HepG2 (cell line): ENCODE measurements around the gene FUCA2. TPM values are rescaled to one million over a fixed set of nuclear protein-coding genes. Genes with fewer than 3 reads are reported as not detected.
A peak's percentile ranks its signal among the peaks of the same experiment; 100 is the strongest.

Experiments used
- ATAC-seq: fragments of 200-7000 bp; cut with Tn5 transposase; 3 replicates; pipeline ENCODE4 v1.9.1; 2020; ENCODE audit warnings: mild to moderate bottlenecking, moderate library complexity
- BruUV-seq: library from RNA; stranded (reverse); fragments of 400-500 nt; replicated peaks from 2 replicates; lab custom pipeline; 2021; lab: Mats Ljungman, UMichigan
- CTCF ChIA-PET: fragments of 300-600 bp; formaldehyde crosslinking; extraction: SDS; loops from one replicate; lab custom pipeline; 2021; ENCODE audit warnings: low total read pairs, inconsistent platforms, low intra/inter-chr PET ratio; lab: Yijun Ruan, JAX
- POLR2A ChIA-PET: fragments of 350-600 bp; sonication (Branson Sonifier 250); formaldehyde crosslinking; loops from one replicate; lab custom pipeline; 2020; ENCODE audit warnings: antibody characterized with exemption, inconsistent platforms; lab: Yijun Ruan, JAX
- DNase-seq: peaks from one replicate; pipeline ENCODE4 v3.0.0-alpha.2; 2015; ENCODE audit warnings: low spot score
- FAIRE-seq: peaks from 3 replicates; lab custom pipeline; 2011; peaks lifted over from hg19 to GRCh38; lab: Jason Lieb, UNC
- H2AFZ ChIP-seq: one replicate; pipeline ENCODE4 v1.6.1; 2011; ENCODE audit warnings: low read length, inconsistent platforms
- H3K27ac ChIP-seq: fragments of 300-600 bp; 3 replicates; pipeline ENCODE4 v1.8.0; 2011; ENCODE audit warnings: mixed run types, mild to moderate bottlenecking, mixed read lengths, low read length, inconsistent platforms; ENCODE audit not compliant: insufficient read depth; ENCODE audit errors: extremely low read length
- H3K27me3 ChIP-seq, 2 experiments: fragments of 200-600 bp in 1 of 2; 2 replicates in 1 of 2; 3 replicates in 1 of 2; pipeline versions ENCODE4 v1.6.0 to v1.8.0; 2011; ENCODE audit warnings: low read length in 2 of 2, mild to moderate bottlenecking in 2 of 2, moderate library complexity in 2 of 2, inconsistent platforms in 1 of 2; ENCODE audit not compliant: insufficient read depth in 2 of 2, control insufficient read depth in 1 of 2
- H3K36me3 ChIP-seq, 2 experiments: fragments of 200-600 bp in 1 of 2; replicated peaks in 1 of 2; 2 replicates in 1 of 2; 3 replicates in 1 of 2; pipeline versions ENCODE4 v1.5.1 to v1.8.0; 2011; ENCODE audit warnings: low read length in 2 of 2, inconsistent platforms in 1 of 2; ENCODE audit not compliant: insufficient read depth in 2 of 2, control insufficient read depth in 1 of 2
- H3K4me1 ChIP-seq: 2 replicates; pipeline ENCODE4 v1.5.1; 2012; ENCODE audit warnings: low read length, inconsistent platforms; ENCODE audit not compliant: insufficient read depth
- H3K4me2 ChIP-seq: 2 replicates; pipeline ENCODE4 v1.6.0; 2011; ENCODE audit warnings: low read depth, low read length, inconsistent platforms
- H3K4me3 ChIP-seq, 3 experiments: fragments of 200-600 bp in 1 of 3; sonication (generic), shearing (Covaris generic) in 1 of 3; replicated peaks in 1 of 3; 2 replicates each; pipeline ENCODE4 v1.5.1; 2011 to 2016; ENCODE audit warnings: low read length in 3 of 3, inconsistent platforms in 2 of 3, low read depth in 2 of 3, mild to moderate bottlenecking in 2 of 3, control low read depth in 1 of 3, mixed read lengths in 1 of 3; ENCODE audit not compliant: insufficient read depth in 1 of 3
- H3K79me2 ChIP-seq: one replicate; pipeline ENCODE4 v1.6.1; 2011; ENCODE audit warnings: low read length, inconsistent platforms; ENCODE audit not compliant: insufficient read depth
- H3K9ac ChIP-seq: 2 replicates; pipeline ENCODE4 v1.6.0; 2011; ENCODE audit warnings: mild to moderate bottlenecking, low read depth, low read length, inconsistent platforms; ENCODE audit not compliant: insufficient read depth
- H3K9me3 ChIP-seq: 2 replicates; pipeline ENCODE4 v1.5.1; 2012; ENCODE audit warnings: mild to moderate bottlenecking, low read length
- H4K20me1 ChIP-seq: 2 replicates; pipeline ENCODE4 v1.6.0; 2011; ENCODE audit warnings: inconsistent platforms, mild to moderate bottlenecking, low read length, moderate library complexity; ENCODE audit not compliant: insufficient read depth
- CHD4 ChIP-seq: fragments of 200-600 bp; sonication (generic); IDR thresholded peaks from 2 replicates; pipeline ENCODE4 v1.7.0; 2017; ENCODE audit warnings: mild to moderate bottlenecking, low read length, borderline replicate concordance
- HIC2 ChIP-seq: sonication (generic); formaldehyde crosslinking; IDR thresholded peaks from 2 replicates; pipeline ENCODE4 v1.9.0; 2022; ENCODE audit warnings: low read depth, missing genetic modification reagents
- KAT7 ChIP-seq: IDR thresholded peaks from 2 replicates; pipeline ENCODE4 v1.6.1; 2018; ENCODE audit warnings: borderline replicate concordance, missing compliant biosample characterization
- LCORL ChIP-seq, 2 experiments: fragments of 450-650 bp in 1 of 2; sonication (generic) in 1 of 2; formaldehyde crosslinking in 1 of 2; IDR thresholded peaks; 2 replicates each; pipeline versions ENCODE4 v1.5.0 to v1.6.1; 2017 to 2020; ENCODE audit warnings: antibody characterized with exemption in 1 of 2, missing genetic modification reagents in 1 of 2
- MAFF ChIP-seq: IDR thresholded peaks from 2 replicates; pipeline ENCODE4 v1.6.1; 2011; ENCODE audit warnings: low read depth, low read length, improper control_type of control experiment
- MEF2D ChIP-seq: sonication (generic); formaldehyde crosslinking; IDR thresholded peaks from 2 replicates; pipeline ENCODE4 v1.5.1; 2020; ENCODE audit warnings: mild to moderate bottlenecking, missing genetic modification reagents
- RFXANK ChIP-seq: IDR thresholded peaks from 2 replicates; pipeline ENCODE4 v1.6.1; 2016
- SOX13 ChIP-seq, 3 experiments: fragments of 450-650 bp in 1 of 3; sonication (generic) in 1 of 3; formaldehyde crosslinking in 1 of 3; IDR thresholded peaks in 2 of 3; conservative IDR thresholded peaks in 1 of 3; 2 replicates each; pipeline versions ENCODE4 v1.5.0 to v1.6.1; 2016 to 2020; ENCODE audit warnings: antibody characterized with exemption in 1 of 3, mild to moderate bottlenecking in 1 of 3, missing compliant biosample characterization in 1 of 3, missing genetic modification reagents in 1 of 3, moderate library complexity in 1 of 3
- ZFP41 ChIP-seq: sonication (generic); formaldehyde crosslinking; IDR thresholded peaks from 2 replicates; pipeline ENCODE4 v1.4.0; 2020; ENCODE audit warnings: mild to moderate bottlenecking, missing genetic modification reagents, borderline replicate concordance
- ZNF34 ChIP-seq: sonication (generic); formaldehyde crosslinking; IDR thresholded peaks from 2 replicates; pipeline ENCODE4 v1.4.0; 2020; ENCODE audit warnings: mild to moderate bottlenecking, missing genetic modification reagents, borderline replicate concordance
- ZNF749 ChIP-seq: sonication (generic); formaldehyde crosslinking; IDR thresholded peaks from 2 replicates; pipeline ENCODE4 v1.8.0; 2022; ENCODE audit warnings: mild to moderate bottlenecking, missing genetic modification reagents, moderate library complexity, borderline replicate concordance
- ZSCAN30 ChIP-seq: sonication (generic); formaldehyde crosslinking; IDR thresholded peaks from 2 replicates; pipeline ENCODE4 v1.5.0; 2020; ENCODE audit warnings: mild to moderate bottlenecking, missing genetic modification reagents
- ZSCAN31 ChIP-seq: sonication (generic); formaldehyde crosslinking; IDR thresholded peaks from 2 replicates; pipeline ENCODE4 v1.5.0; 2020; ENCODE audit warnings: low read depth, mild to moderate bottlenecking, missing genetic modification reagents
- WGBS: methylation state at CpG from one replicate; pipeline ENCODE4 v1.1.6; 2017; ENCODE audit warnings: low lambda C conversion rate; 5-methylcytosine and 5-hydroxymethylcytosine counted together
- in situ Hi-C: cut with HindIII; loops from 2 replicates; pipeline ENCODE4 v1.10.0; 2017; ENCODE audit warnings: low pct_unique_long_range_greater_than_20kb; ENCODE audit not compliant: extremely low pct_ligation_motif_present
- intact Hi-C: fragments of 100-400 bp; cut with micrococcal nuclease; formaldehyde crosslinking; loops from one replicate; pipeline ENCODE4 v1.10.0; 2022; ENCODE audit not compliant: unreplicated experiment
- polyA plus RNA-seq, 8 experiments: library from polyadenylated mRNA; depleted of rRNA in 3 of 8; stranded (reverse) in 7 of 8; unstranded in 1 of 8; fragments of >200 nt; fragmentation: Illumina TruSeq in 4 of 8; extraction: Trizol in 4 of 8; gene quantifications; 2 replicates each; pipeline versions ENCODE4 v1.2.1 to v1.2.3, GENCODE V29; 2011 to 2016; ENCODE audit warnings: low read depth in 4 of 8, missing spikeins in 1 of 8, mixed read lengths in 1 of 8; ENCODE audit not compliant: insufficient read depth in 1 of 8
- total RNA-seq, 5 experiments: library from RNA; depleted of rRNA; stranded (reverse); fragments of >200 nt; fragmentation: Illumina TruSeq; extraction: Trizol; gene quantifications; 2 replicates each; pipeline ENCODE4 v1.2.3, GENCODE V29; 2016; ENCODE audit warnings: low read depth in 1 of 5

Gene FUCA2
- total and polyA plus RNA-seq, 2 of the 13 experiments (the other 11 are each of a cell fraction or from before 2014, with no cell fraction given): 87.4 to 144 TPM

DNA sequence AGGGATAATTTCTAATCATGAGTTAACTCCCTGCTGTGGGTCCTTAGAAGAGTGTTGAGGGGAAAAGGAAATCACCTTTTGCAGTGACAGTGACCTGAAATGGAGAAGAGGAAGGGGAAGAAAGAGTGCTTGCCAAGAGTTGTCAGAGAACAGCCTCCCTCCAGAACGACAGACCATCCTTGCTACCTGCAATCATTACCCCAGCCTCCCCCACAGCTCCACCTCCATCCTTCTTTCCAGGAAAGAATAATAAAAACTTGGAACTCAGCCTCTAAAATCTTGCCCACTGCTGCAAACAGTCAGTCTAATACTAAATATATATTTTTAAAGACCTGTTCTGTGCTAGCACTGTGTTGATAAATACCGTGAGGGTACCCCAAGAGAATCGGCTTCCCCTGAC is 28.7 kb upstream of the FUCA2 start:
- POLR2A ChIA-PET: no interaction called here
- TF ChIP-seq ZNF749 (CRISPR knock-in tag) (no peak), SOX13 (IDR thresholded peaks at IDR 0.05) (no peak), SOX13 (CRISPR knock-in tag; conservative IDR thresholded peaks at IDR 0.05 in 1 of 2, IDR thresholded peaks at IDR 0.05 in 1 of 2) (no peak), LCORL (IDR thresholded peaks at IDR 0.05) (no peak), LCORL (CRISPR knock-in tag; IDR thresholded peaks at IDR 0.05) (no peak), RFXANK (no peak), MEF2D (CRISPR knock-in tag) (no peak), ZSCAN30 (CRISPR knock-in tag) (no peak), CHD4 (no peak), ZSCAN31 (no peak)
- no peak overlapping the region for H3K4me2 ChIP-seq
- ATAC-seq: no peak
- no peak overlapping the region for H3K9ac ChIP-seq
- H4K20me1 ChIP-seq: no peaks in the 10 kb centered on the region
- peaks cover 0 to 10% of the 10 kb centered on the region in 2 experiments; a peak in 2 of 5 replicates for H3K27me3 ChIP-seq
- intact Hi-C loops: no loop called here
- CTCF ChIA-PET: no interaction called here
- no peaks in the 10 kb centered on the region for H3K36me3 ChIP-seq
- H3K4me1 ChIP-seq: peaks cover 42% of the 10 kb centered on the region
- in situ Hi-C loops: no loop called here
- H3K4me3 ChIP-seq: no peak overlapping the region
- 75% methylated on average over 3 of the region's 3 CpGs for WGBS
- BruUV-seq: no TSS peak
- H2AFZ ChIP-seq: no peak overlapping the region
- no peaks in the 10 kb centered on the region for H3K79me2 ChIP-seq
- H3K9me3 ChIP-seq: no peaks in the 10 kb centered on the region
- H3K27ac ChIP-seq: no peak overlapping the region
- DNase-seq: no peak
- FAIRE-seq: no peak

DNA sequence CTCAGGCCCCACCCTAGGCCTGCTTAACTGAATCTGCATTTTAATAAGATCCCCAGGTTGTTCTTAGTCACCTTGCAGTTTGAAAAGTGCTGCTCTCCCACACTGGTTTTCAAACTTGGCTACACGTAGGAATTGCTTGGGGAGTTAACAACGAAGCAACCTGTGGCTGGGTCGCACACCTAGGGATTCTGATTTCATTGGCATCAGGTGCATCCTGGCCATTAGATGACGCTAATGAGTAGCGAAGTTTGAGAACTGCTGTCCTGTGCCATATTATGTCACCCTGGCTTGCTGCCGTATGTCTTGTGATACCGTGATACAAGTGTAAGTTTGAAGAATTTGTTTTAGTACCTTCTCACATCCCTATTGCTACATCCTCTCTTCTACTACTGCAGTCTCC is 28.2 kb upstream of the FUCA2 start:
- TF ChIP-seq MAFF (no peak), ZNF34 (CRISPR knock-in tag) (no peak), ZFP41 (CRISPR knock-in tag) (no peak), KAT7 (CRISPR knock-in tag) (no peak), HIC2 (CRISPR knock-in tag) (no peak)
- Histone ChIP-seq H3K36me3 (no peaks in the 10 kb centered on the region), H2AFZ (no peak overlapping the region), H3K4me1 (peaks cover 43% of the 10 kb centered on the region), H3K9me3 (no peaks in the 10 kb centered on the region), H3K27ac (no peak overlapping the region), H3K4me2 (no peak overlapping the region), H4K20me1 (no peaks in the 10 kb centered on the region), H3K9ac (no peak overlapping the region), H3K27me3 (peaks cover 0 to 10% of the 10 kb centered on the region in 2 experiments; a peak in 3 of 5 replicates), H3K4me3 (no peak overlapping the region), H3K79me2 (no peaks in the 10 kb centered on the region)
- DNase-seq: no peak
- ChIA-PET POLR2A (no interaction called here), CTCF (no interaction called here)
- no peak for ATAC-seq
- 84% methylated on average over 7 of the region's 7 CpGs for WGBS
- intact Hi-C loops (no loop called here), in situ Hi-C loops (no loop called here)
- no TSS peak for BruUV-seq
- FAIRE-seq: peak; percentile 18
